ENCODE data around the gene LYAR. TPM values are rescaled to one million over a fixed set of nuclear protein-coding genes. Genes with fewer than 3 reads are reported as not detected.

The LYAR gene
- total RNA-seq, 1 donor from 2014 or later = 25.3 TPM

DNA sequence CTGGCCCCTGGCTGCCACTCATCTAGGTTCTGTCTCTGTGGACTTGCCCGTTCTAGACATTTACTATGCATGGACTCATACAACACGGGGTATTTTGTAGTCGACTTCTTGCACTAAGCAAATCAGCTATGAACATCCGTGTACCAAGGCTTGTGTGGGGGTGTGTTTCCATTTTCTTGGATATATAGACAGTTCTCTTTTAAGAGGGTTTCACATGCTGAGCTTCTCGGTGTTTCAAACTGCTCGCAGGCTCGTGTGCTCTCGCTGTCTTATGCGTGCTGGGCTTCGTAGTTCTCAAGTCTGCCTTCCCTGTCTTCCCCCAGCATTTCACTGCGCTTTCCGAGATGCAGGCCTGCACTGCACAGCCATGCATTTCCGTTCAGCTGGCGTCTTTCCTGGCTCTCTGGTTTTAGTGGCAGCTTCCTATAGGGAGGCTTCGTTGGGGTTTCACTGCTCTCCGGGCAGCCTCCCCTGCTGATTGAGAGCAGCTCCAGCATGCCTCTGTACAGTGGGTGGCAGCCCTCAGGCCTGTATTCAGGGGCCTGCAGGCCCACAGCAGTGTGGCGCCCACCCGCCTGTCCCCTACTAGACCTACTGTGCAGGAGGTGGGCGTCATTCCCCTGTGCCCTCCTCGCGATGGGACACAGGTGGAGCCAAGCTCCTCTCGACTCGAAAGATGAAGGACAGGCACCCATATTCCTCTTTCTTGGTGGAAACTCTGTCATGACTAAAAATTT lies 27.7 kb upstream of the LYAR start:
- no peak for DNase-seq (ENCODE audit: low read depth, low spot score)

DNA sequence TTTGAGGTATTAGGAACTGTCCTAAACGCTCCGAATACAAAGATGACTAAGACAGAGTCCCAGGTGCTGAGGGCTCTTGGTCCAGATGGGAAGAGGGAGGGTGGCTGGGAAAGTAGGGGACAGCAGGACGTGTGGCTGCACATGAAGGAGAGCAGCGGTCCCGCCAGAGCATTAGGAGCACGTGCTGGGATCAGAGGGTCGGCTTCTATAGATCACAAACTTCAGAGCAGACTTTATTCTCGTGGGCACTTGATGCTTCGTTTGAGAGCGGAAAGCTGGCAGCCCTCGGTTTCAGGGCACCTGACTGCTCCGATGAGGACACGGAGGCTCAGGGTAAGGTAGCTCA lies 26.2 kb upstream of the LYAR start:
- no peak for DNase-seq (ENCODE audit: low read depth, low spot score)

DNA sequence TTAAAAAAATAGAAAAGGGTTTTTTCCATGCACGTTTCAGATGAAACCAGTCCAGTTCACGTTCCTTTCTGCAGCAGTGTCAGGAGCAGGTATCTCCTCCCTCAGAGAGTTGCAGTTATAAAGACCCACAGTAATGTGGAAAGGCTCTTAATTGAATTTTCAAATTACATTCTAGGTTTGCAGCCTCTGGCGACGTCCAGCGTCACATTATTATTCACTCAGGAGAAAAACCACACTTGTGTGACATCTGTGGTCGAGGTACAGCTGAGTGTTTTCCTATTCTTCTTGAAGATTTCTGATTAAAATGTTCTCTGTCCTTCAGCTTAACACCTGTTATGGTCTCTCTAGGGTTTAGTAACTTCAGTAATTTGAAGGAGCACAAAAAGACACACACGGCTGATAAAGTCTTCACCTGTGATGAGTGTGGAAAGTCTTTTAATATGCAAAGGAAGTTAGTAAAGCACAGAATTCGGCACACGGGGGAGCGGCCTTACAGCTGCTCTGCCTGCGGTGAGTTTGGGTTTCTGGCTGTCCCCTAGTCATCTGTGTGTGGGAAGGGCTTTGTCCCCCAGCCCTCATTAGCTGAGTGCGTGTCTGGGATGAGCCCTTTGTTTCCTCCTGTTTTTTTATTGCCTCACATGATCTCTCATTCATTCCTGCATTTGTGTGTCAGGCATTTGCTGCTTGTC lies 25.7 kb upstream of the LYAR start:
- DNase-seq (ENCODE audit: low read depth, low spot score) = no peak

DNA sequence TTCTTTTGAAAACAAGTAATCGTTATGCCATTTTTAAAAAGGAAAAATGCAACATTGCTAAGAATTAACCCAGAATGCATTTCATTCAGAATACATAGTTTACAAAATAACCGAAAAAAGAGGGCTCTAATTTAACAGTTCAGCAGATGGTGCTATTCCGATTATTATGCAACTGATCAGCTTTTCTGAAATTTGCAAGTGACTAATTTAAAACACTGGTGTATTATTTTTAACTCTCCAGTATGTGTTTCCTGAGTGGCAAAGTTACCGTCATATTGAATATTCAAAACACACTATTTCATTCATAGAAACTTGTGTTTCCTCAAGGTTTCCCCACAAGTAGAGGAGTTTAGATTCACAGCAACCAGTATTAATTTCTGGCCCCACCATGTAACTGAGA lies 21.2 kb upstream of the LYAR start:
- DNase-seq (ENCODE audit: low read depth, low spot score) = no peak

DNA sequence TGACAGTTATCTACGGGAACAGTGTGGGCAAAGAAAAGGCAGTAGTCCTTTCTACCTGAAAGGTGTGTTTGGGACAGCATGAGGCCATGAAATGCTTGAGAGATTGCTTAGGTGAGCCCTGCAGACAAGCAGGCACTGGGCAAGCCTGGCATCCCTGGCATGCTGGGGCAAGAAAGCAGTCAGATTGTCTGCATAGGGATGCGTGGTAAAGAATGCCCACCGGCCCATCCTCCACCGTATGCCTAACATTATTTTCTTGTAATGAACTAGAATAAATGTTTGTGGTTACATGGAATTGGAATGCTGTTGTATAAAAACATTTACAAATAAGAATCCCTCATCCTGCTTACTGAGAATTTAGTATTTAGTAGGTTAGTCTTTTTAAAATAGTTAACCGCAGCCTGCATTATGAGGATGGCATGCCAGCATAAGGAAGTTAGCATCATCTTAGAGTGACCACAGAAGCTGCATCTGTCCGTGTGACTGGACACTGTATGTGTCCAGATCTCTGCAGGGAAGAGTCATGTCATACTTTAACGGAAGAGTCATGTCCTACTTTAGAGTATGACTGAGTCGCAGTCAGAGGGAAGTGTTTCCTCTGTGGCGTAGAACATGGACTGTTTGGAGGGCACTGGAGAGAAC lies 19.0 kb upstream of the LYAR start:
- DNase-seq (ENCODE audit: low read depth, low spot score) = no peak

DNA sequence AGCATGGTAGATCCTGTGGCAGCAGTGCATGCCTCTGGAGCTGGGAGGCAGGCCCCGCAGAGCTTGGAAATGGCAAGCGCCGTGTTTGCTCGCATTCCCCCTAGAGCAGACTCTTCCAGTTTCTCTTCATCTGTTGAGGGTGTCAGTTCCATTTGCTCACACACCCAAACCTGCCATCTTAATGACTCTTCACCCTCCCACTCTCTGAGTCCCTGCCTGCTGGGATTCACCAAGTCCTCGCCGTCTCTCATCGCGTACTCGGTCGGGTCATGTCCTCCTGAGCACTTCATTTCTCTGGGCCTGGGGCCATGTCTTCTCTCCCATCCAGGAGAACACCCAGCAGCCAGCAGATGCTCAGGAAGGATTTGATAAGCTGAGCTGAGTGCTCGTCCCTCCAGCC lies 17.0 kb upstream of the LYAR start:
- no peak for DNase-seq (ENCODE audit: low read depth, low spot score)

DNA sequence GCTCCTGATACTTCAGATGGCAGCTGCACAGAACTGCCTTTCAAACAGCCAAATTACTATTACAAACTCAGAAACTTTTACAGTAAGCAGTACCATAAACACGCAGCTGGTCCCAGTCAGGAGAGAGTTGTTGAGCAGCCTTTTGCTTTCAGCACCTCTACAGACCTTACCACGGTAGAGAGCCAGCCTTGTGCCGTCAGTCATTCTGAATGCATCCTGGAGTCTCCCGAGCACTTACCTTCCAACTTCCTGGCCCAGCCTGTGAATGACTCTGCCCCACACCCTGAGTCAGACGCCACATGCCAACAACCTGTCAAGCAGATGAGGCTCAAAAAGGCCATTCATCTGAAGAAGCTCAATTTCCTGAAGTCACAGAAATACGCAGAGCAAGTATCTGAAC lies 12.5 kb upstream of the LYAR start:
- DNase-seq (ENCODE audit: low read depth, low spot score) = no peak

DNA sequence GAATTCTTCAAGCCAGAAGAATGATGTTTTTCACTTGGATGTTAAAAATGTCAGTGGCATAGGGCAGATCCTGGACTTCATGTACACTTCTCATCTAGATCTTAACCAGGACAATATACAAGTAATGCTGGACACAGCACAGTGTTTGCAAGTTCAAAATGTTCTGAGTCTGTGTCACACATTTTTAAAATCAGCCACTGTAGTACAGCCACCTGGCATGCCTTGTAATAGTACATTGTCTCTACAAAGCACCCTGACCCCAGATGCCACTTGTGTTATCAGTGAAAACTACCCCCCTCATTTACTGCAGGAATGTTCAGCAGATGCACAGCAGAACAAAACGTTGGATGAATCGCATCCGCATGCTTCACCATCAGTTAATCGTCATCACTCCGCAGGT lies 12.0 kb upstream of the LYAR start:
- DNase-seq (ENCODE audit: low read depth, low spot score) = no peak

DNA sequence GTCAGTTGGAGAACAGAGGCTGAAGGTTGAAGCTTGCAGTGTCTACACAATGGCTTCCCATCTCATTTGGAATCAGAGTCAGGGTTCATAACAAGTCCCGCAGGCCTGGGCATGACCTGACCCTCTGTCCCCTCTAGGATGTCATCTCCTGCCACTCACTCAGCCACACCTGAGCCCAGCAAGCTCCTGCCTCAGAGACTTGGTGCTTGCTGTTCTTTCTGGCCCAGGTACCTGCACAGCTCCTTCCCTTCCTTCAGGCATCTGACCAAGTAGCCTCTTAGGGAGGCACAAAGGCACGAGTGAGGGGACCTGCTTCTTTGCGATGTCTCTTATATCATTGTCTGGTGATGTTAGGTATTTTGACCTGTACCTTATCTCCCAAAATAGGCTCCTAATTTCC lies 9.1 kb upstream of the LYAR start:
- DNase-seq (ENCODE audit: low read depth, low spot score) = no peak

DNA sequence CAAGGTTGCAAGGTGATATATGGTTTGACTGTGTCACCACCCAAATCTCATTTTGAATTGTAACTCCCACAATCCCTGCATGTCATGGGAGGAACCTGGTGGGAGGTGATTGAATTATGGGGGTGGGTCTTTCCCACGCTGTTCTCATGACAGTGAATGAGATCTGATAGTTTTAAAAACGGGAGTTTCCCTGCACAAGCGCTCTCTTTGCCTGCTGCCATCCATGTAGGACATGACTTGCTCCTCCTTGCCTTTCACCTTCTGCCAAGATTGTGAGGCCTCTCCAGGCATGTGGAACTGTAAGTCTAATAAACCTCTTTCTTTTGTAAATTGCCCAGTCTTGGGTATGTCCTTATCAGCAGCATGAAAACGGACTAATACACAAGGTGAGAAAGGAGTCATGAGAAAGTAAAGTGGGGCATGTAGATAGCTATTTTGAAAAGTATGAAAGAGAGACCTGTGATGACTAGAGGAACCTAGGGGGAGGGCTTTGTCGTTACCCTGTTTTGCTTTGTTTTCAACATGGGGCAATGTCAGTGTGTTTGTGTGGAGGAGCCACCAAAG lies 6.4 kb upstream of the LYAR start:
- DNase-seq (ENCODE audit: low read depth, low spot score) = no peak

DNA sequence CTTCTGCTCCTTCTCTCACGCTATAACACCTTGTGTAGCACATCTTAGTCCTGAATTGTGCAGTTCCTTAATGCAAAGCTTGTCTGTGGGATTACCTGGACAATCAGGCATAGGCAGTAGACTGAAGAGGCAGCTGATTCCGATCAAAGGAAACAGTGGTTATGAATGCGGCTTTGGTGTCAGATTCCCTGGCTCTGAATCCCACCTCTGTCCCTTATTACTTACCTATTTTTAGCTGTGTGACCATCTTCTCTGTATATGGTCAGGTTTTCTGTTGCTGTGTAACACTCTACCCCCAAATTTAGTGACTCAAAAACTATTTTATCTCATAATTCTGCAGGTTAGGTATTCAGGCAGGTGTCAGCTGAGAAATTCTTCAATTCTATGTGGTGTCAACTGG lies 3.3 kb upstream of the LYAR start:
- no peak for DNase-seq (ENCODE audit: low read depth, low spot score)

DNA sequence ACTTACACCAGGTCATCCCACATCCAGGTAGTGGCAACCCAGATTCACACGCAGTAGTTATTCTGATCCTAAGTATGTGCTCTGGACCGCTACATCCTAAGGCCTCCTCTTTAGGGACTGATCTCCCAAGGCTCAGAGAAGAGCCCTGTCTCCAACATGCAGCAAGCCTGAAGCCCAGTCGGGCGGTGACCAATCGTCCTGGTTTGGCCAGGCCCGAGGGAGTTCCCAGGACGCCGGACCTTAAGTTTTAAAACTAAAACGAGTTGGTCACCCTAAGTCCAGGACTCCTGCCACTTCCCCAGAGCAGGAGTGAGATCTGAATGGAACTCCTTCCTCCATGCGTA lies 385 bp downstream of the LYAR start:
- no peak for DNase-seq (ENCODE audit: low read depth, low spot score)

DNA sequence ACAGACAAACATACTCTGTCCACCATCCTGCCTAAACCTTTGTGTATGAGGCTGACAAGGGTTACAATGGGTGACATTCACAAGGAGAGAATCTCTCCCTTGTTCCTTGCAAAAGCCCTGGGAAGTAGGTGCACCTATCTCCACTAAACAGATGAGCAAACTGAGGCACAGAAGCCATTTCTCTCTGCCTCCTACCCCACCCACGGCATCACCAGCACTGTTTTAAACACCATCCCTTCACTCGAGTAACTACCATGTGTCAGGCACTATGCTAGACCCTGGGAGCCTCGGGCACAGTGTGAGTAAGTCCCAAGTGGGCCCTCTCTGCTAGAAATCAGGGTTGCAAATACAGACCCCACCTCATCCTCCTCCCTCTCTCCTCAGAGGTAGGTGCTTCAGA lies 899 bp downstream of the LYAR start:
- no peak for DNase-seq (ENCODE audit: low read depth, low spot score)

DNA sequence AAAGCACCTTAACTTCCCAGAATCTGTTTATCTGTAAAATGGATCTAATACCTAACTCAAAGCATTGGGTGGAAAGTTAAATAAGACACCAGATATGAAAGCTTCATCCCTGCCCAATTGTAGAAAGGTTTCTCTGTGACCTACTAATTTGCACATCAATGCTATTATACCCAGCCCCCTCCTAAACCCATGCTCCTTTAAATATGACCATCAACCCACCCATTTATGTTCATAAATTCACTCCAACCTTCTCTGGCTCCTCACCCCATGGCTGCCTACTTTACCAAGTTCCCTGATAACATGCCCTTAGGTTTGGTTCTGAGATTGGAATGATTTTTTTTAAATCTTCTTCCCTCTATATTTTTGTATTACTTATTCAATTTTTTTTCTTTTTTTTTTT lies 1.9 kb downstream of the LYAR start:
- no peak for DNase-seq (ENCODE audit: low read depth, low spot score)

DNA sequence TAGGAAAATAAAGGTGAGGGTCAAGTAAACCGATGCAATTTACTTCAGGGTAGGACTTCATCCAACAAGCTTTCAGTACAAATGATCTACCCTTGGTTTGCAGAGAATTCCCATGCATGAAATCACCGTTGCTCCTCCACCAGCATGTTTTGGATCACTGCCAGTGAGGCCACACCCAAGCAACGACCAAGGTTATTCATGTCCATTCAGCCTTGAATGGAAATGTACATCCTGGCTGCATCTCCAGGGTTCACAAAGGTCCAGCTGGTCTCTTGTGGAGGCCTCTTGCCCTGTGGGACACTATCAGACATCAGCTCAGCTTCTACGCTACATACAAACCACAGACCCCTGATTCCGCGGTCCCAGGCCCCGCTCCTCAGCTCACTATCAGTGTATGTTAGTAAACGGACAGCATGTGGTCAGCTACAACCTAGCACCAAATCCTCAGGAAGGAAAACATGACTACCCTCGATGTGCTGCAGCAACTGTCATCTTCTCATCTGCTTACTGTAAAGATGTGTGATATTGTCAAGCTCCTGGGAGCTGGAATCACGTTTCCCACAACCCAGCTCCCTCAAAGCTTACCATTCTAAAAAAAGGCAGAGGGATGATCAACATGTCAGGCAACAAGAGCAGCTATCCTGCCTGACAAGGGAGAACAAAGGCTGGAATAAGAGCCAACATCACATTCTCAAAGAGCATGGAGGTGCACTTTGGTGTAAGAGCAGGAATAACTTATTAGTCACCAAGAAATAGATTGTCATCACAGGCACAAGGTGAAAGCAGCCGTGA lies 4.9 kb downstream of the LYAR start:
- no peak for DNase-seq (ENCODE audit: low read depth, low spot score)

DNA sequence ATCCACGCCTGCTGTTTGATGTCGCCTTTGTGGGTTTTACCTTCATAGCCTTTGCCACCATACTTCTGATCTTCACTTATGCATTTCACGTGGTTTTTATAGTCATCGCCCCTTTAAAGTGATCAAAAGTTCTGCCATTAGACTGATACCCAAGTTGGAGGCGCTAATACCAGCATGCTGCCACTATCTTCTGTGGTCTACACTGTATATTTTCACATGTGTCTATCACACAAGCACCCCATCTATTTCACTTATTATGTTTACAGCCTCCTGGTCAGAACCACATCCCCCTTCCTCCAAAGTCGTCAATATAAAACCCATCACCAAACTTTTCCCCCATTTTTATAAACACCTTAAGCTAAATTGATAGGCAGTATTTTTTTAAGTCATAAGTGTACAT lies 8.2 kb downstream of the LYAR start:
- DNase-seq (ENCODE audit: low read depth, low spot score) = no peak

DNA sequence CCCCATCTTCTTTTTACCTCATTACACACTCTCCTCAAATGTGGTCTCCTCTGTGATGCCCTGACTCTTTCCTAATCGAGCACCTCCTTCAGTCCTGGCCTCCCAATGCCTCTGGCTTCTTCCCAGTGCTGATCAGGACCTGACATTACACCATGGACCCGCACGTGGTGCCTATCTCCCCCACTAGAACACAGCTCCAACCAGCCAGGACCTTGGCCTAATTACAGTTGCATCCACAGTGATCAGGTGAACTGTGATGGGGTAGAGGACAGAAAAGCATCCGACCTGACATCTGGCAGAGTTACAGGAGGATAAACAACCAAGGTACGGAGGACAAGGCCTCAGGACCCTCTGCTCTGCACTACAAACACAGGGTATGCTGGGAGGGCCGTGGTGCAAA lies 12.4 kb downstream of the LYAR start:
- DNase-seq (ENCODE audit: low read depth, low spot score) = no peak

DNA sequence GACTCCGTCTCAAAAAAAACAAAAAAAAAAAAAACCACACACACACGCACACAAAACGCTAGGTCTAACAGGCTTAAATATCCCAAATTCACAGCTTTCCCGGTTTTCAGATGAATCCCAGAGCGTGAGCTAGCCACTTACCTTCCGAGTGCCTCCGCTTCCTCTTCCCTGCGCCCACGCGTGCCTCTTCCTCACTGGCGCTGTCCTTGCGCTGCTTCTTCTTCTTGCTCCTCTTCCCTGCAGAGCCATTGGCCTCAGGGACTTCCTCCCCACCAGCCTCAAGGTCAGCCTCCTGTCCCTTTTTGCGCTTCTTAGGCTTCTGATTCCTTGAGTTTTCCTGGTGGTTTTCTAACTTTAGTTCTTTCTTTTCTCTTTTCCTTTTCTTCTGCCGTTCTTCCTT lies 15.7 kb downstream of the LYAR start:
- DNase-seq (ENCODE audit: low read depth, low spot score) = no peak

DNA sequence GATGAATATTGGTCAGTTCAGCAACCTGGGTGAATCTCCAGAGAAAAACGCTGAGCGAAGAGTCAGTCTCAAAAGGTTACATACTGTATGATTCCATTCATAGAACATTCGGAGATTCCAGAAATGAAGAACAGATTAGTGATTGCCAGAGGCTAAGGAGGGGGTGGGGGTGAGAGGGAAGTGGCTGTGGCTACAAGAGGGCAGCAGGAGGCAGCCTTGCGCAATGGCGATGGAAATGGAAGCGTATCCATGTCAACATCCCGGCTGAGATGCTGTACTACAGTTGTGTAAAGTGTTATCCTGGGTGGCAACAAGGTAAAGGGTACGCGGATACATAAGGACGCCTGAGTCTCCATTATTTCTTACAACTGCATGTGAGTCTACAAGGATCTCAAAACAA lies 18.0 kb downstream of the LYAR start:
- no peak for DNase-seq (ENCODE audit: low read depth, low spot score)

DNA sequence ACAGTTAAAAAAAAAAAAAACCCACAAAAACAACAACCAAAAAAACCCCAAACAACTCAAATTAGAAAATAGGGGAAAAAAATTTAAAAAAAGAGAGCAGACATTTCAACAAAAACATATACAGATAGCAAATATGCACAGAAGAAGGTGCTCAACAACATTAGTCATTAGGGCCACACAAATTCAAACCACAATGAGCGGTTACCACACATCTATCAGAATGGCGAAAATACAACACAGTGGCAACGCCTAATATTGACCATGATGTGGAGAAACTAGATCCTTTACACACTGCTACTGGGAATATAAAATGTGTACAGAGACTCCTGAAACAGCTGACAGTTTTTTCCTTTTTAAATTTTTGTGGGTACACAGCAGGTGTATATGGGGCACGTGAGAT lies 19.4 kb downstream of the LYAR start:
- no peak for DNase-seq (ENCODE audit: low read depth, low spot score)

DNA sequence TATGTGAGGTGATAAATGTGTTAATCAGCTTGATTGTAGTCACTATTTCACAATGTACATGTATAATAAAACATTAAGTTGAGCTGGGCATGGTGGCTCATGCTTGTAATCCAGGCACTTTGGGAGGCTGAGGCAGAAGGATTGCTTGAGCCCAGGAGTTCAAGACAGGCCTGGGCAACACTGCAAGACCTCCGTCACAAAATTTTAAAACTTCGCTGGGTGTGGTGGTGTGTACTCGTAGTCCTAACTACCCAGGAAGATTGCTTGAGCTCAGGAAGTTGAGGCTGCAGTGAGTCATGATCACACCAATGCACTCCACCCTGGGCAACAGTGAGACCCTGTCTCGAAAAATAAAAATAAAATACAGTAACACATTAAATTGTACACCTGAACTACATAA lies 20.1 kb downstream of the LYAR start:
- DNase-seq (ENCODE audit: low read depth, low spot score) = peak; percentile 54

DNA sequence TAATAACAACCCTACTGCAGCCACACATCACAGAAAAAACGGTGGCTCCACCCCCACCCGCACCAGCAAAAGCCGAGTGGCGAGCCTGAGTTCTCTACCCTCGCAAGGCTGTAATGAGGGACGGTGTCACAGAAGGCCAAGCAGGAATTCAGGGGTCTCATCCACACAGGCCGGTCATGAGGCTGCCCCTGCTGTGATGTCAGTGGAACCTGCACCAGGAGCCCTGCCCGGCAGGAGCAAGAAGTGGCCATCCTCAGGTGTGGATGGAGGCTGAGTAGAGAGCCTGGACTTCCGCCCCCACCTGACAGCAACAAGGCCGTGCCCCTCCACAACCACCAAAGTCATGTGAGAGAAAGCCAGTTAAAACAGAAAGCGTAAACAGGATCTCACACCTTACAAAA lies 20.6 kb downstream of the LYAR start:
- no peak for DNase-seq (ENCODE audit: low read depth, low spot score)

Measured in pulmonary artery endothelial cell (primary cell).